ENCODE results near the gene ARID1B.

- TF ChIP-seq CTCF (IDR thresholded peaks at IDR 0.05), result no peak
- TF ChIP-seq POLR2A (IDR thresholded peaks at IDR 0.05), result no peak
Observed at GRCh38 chr6:157079277-157079676, 302.1 kb downstream of the ARID1B start.
